Spleen (tissue), 7 donors: ENCODE data around the gene KLRF1.

Experiments
- CTCF ChIP-seq, 11 experiments: fragments of 200-600 bp in 7 of 11; fragments of 450-650 bp in 4 of 11; sonication (generic) in 4 of 11; IDR thresholded peaks in 8 of 11; conservative IDR thresholded peaks in 3 of 11; 1 replicate in 7 of 11; 2 replicates in 4 of 11; pipeline versions ENCODE4 v1.4.0 to v1.8.0; 2016 to 2021; ENCODE audit warnings: antibody characterized with exemption in 11 of 11, inconsistent platforms in 4 of 11, mild to moderate bottlenecking in 1 of 11
- POLR2A ChIP-seq, 3 donors: fragments of 450-650 bp; IDR thresholded peaks; one replicate each; pipeline ENCODE4 v1.5.1; 2017; ENCODE audit warnings: antibody characterized with exemption in 3 of 3, mild to moderate bottlenecking in 1 of 3
- donor health status: DM: no; HTN: no; CAD: no; lungs with moderate emphysema.
- donor health status: DM: no; HTN: no; CAD: no.
- donor health status: DM: no; HTN: no; CAD: no.

- no peak for TF ChIP-seq CTCF (IDR thresholded peaks at IDR 0.05 in 8 of 11, conservative IDR thresholded peaks at IDR 0.05 in 3 of 11)
- TF ChIP-seq POLR2A (IDR thresholded peaks at IDR 0.05), result no peak
Measured at GRCh38 chr12:9809866-9810265, 17.4 kb upstream of the KLRF1 start.
